Left lung (tissue), 10 donors: ENCODE data around the gene GPC2. TPM values are rescaled to one million over a fixed set of nuclear protein-coding genes. Genes with fewer than 3 reads are reported as not detected.
A peak's percentile ranks its signal among the peaks of the same experiment; 100 is the strongest.

ENCODE experiments used
- ATAC-seq: fragments of 200-7000 bp; cut with Tn5 transposase; one replicate; pipeline ENCODE4 v1.9.1; 2020; ENCODE audit warnings: moderate library complexity
- DNase-seq, 4 donors: peaks; one replicate each; pipeline ENCODE4 v3.0.0-alpha.2; 2013 to 2020
- H3K27ac ChIP-seq, 2 donors: fragments of 200-600 bp; sonication (generic) in 1 of 2; one replicate each; pipeline versions ENCODE4 v1.5.0 to v1.8.0; 2020 to 2021
- H3K27me3 ChIP-seq, 2 donors: fragments of 200-600 bp; sonication (generic) in 1 of 2; one replicate each; pipeline versions ENCODE4 v1.5.0 to v1.8.0; 2020 to 2021
- H3K36me3 ChIP-seq, 2 donors: fragments of 200-600 bp; sonication (generic) in 1 of 2; one replicate each; pipeline versions ENCODE4 v1.5.0 to v1.8.0; 2020 to 2021
- H3K4me1 ChIP-seq, 2 donors: fragments of 200-600 bp; one replicate each; pipeline ENCODE4 v1.8.0; 2021
- H3K4me3 ChIP-seq, 2 donors: fragments of 200-600 bp; sonication (generic) in 1 of 2; one replicate each; pipeline versions ENCODE4 v1.5.0 to v1.8.0; 2020 to 2021; ENCODE audit warnings: mild to moderate bottlenecking in 1 of 2
- H3K9me3 ChIP-seq, 2 donors: fragments of 200-600 bp; sonication (generic) in 1 of 2; one replicate each; pipeline versions ENCODE4 v1.5.0 to v1.8.0; 2020 to 2021
- CTCF ChIP-seq, 2 donors: fragments of 200-600 bp; sonication (generic) in 1 of 2; IDR thresholded peaks; one replicate each; pipeline versions ENCODE4 v1.5.0 to v1.8.0; 2021; ENCODE audit warnings: antibody characterized with exemption in 2 of 2
- intact Hi-C, 2 donors: fragments of 100-400 bp; cut with DNase I; formaldehyde crosslinking; loops; one replicate each; pipeline versions ENCODE4 v1.11.2 to v1.14.2; 2022
- polyA plus RNA-seq, 6 donors: library from polyadenylated mRNA; unstranded; fragments of 120-200 nt; gene quantifications; one replicate each; pipeline ENCODE4 v1.2.1, GENCODE V29; 2013; ENCODE audit not compliant: insufficient read length in 6 of 6
- total RNA-seq, 2 donors: library from RNA; stranded (reverse); fragmentation: NEBNext Ultra II Directional; extraction: Animal tissue kit (Norgen Biotek cat#: 25700); gene quantifications; one replicate each; pipeline ENCODE4 v1.2.1, GENCODE V29; 2021
- donor health status: DM: no; HTN: yes; CAD: no.
- donor health status: DM: no; HTN: no; CAD: no.

Gene GPC2
- total and polyA plus RNA-seq, 8 donors = 2.5 to 17.0 (median 10.2) TPM

GRCh38 chr7:100171840-100172239 is 5.3 kb downstream of the GPC2 start:
- ATAC-seq (no peak), DNase-seq (no peak)
- H3K27me3 ChIP-seq = peaks cover 10 to 64% of the 10 kb centered on the region in 2 donors
- H3K4me3 ChIP-seq = peak overlapping the region; percentile 9 to 30
- H3K27ac ChIP-seq = no peak overlapping the region
- intact Hi-C loops = no loop called here
- H3K36me3 ChIP-seq = no peaks in the 10 kb centered on the region
- H3K4me1 ChIP-seq = peaks cover 0 to 43% of the 10 kb centered on the region in 2 donors
- no peaks in the 10 kb centered on the region for H3K9me3 ChIP-seq
- TF ChIP-seq CTCF (IDR thresholded peaks at IDR 0.05) = no peak

GRCh38 chr7:100171087-100171681 is 6.0 kb downstream of the GPC2 start:
- DNase-seq = peak in 1 of 4 donors; percentile 81
- no peak for TF ChIP-seq CTCF (IDR thresholded peaks at IDR 0.05)
- no peak overlapping the region for H3K27ac ChIP-seq
- peaks cover 10 to 71% of the 10 kb centered on the region in 2 donors for H3K27me3 ChIP-seq
- H3K4me1 ChIP-seq = peaks cover 0 to 43% of the 10 kb centered on the region in 2 donors
- peak overlapping the region; percentile 9 to 30 for H3K4me3 ChIP-seq
- intact Hi-C loops = no loop called here
- peak; percentile 13 for ATAC-seq
- no peaks in the 10 kb centered on the region for H3K36me3 ChIP-seq
- no peaks in the 10 kb centered on the region for H3K9me3 ChIP-seq

- no peaks in the 10 kb centered on the region for H3K36me3 ChIP-seq
- no peak overlapping the region for H3K4me3 ChIP-seq
- DNase-seq (no peak), ATAC-seq (no peak)
- no peaks in the 10 kb centered on the region for H3K9me3 ChIP-seq
- no peak for TF ChIP-seq CTCF (IDR thresholded peaks at IDR 0.05)
- intact Hi-C loops = no loop called here
- H3K27me3 ChIP-seq = peaks cover 10 to 75% of the 10 kb centered on the region in 2 donors
- no peak overlapping the region for H3K27ac ChIP-seq
- H3K4me1 ChIP-seq = peaks cover 0 to 43% of the 10 kb centered on the region in 2 donors
These were observed 6.9 kb downstream of the GPC2 start for GRCh38 chr7:100170101-100170897.

GRCh38 chr7:100169147-100169850 is 7.9 kb downstream of the GPC2 start:
- H3K9me3 ChIP-seq = no peaks in the 10 kb centered on the region
- H3K27me3 ChIP-seq = peaks cover 10 to 75% of the 10 kb centered on the region in 2 donors
- peak overlapping the region in 1 of 2 donors; percentile 48 for H3K4me3 ChIP-seq
- peak overlapping the region; percentile 38 to 66 for H3K27ac ChIP-seq
- no peak for DNase-seq
- no peaks in the 10 kb centered on the region for H3K36me3 ChIP-seq
- peaks cover 0 to 43% of the 10 kb centered on the region in 2 donors for H3K4me1 ChIP-seq
- intact Hi-C loops = no loop called here
- no peak for ATAC-seq
- no peak for TF ChIP-seq CTCF (IDR thresholded peaks at IDR 0.05)

- Histone ChIP-seq H3K27ac (peak overlapping the region in 1 of 2 donors; percentile 66), H3K9me3 (no peaks in the 10 kb centered on the region), H3K27me3 (peaks cover 10 to 70% of the 10 kb centered on the region in 2 donors), H3K4me1 (peaks cover 0 to 43% of the 10 kb centered on the region in 2 donors), H3K36me3 (no peaks in the 10 kb centered on the region), H3K4me3 (peak overlapping the region; percentile 33 to 48)
- no peak for TF ChIP-seq CTCF (IDR thresholded peaks at IDR 0.05)
- ATAC-seq (peak; percentile 21), DNase-seq (peak in 1 of 4 donors; percentile 43)
- intact Hi-C loops = no loop called here
These were observed 9.3 kb downstream of the GPC2 start for GRCh38 chr7:100167912-100168323.
